ENCODE results near the gene RAB11A.

RAB11A gene

DNA sequence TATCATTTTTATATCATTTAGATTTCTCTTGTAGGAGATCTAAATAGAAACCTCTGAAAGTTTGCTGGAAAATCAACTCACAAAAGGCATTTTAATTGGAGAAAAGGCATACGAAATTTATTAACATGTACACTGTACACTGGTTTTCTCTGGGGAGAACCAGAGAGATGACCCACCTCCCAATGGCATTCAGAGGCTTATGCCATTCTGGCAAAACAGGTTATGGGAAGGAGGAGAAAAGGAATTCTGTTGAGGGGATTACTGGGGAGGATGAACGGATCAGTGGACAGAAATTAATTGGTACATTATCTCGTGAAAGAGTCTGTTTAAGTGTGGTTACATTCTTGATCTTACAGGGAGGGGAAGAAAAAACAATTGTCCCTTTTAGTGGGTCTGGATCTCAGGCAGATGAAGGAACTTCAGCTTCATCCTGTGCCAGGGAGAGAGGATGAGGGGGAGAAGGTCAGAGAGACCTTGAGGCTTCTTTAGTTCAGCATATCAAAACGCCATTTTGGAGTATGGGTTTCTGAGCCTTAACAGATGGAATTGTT lies 16.5 kb downstream of the RAB11A start:
- no peak for DNase-seq (ENCODE audit: low read depth in 3 of 3)

DNA sequence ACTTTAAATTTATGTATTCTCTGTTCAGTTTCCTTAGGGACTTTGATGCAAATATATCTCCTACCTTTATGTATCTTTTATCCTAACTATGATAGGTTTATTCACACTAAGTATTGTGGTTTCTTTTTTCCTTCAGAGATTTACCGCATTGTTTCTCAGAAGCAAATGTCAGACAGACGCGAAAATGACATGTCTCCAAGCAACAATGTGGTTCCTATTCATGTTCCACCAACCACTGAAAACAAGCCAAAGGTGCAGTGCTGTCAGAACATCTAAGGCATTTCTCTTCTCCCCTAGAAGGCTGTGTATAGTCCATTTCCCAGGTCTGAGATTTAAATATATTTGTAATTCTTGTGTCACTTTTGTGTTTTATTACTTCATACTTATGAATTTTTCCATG lies 18.3 kb downstream of the RAB11A start:
- no peak for DNase-seq (ENCODE audit: low read depth in 3 of 3)

DNA sequence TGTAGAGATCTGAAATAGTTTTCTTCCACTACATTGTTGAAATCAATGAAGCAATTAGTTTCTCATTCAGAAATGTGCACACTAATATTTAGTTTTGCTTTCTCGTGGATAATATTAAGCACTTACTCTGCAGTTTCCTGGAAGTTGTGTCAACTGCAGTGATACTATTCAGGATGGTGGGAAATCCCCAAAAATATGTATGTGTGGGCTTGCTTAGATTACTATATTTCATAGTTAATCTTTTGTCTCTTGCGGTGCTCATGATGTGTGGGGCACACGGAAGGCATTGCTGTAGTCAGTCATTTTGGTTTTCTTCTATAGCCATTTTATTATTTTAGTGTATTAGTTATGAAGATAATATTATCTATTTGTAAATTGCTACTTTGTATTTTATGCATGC lies 19.7 kb downstream of the RAB11A start:
- DNase-seq (ENCODE audit: low read depth in 3 of 3) = no peak

DNA sequence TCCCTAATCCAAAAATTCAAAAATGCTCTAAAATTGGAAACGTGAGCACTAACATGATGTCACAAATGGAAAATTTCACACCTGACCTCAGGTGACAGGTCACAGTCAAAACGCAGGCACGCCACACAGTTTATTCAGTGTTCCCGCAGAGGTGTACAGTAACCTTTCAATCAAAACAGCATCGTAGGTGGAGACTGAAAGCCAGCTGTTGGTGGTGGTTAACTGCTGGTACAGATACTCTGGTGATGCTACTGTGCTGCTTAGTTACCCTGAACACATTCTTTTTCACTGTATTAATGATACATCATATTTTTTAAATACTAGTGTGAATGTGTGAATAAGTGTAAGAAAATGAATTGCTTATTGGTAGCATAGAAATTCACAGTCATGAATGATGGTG lies 23.8 kb downstream of the RAB11A start:
- no peak for DNase-seq (ENCODE audit: low read depth in 3 of 3)

GRCh38 chr15:65896236-65896635 lies 26.9 kb downstream of the RAB11A start:
- no peak for DNase-seq (ENCODE audit: low read depth in 3 of 3)

- DNase-seq (ENCODE audit: low read depth in 3 of 3) = no peak
Measured at GRCh38 chr15:65900488-65900887, 31.2 kb downstream of the RAB11A start.

DNA sequence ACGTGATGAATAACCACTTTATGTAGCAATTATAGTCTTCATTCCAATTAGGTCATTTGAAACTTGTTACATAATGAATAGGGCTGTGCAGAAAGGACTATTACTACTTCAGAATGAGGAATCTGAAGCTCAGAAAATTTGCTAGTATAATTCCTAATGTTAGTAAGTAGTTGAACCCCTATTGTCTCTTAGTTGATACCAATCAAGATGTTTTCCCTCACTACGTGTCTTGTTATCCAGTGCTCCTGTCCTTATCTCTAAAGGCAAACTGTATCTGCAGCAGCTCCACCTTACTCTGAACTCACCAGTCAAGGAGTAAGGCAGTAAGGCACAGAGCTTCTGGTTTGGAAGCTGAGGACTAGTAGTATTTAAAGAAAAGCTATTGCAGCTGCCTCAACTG lies 32.0 kb downstream of the RAB11A start:
- DNase-seq (ENCODE audit: low read depth in 3 of 3) = no peak

DNA sequence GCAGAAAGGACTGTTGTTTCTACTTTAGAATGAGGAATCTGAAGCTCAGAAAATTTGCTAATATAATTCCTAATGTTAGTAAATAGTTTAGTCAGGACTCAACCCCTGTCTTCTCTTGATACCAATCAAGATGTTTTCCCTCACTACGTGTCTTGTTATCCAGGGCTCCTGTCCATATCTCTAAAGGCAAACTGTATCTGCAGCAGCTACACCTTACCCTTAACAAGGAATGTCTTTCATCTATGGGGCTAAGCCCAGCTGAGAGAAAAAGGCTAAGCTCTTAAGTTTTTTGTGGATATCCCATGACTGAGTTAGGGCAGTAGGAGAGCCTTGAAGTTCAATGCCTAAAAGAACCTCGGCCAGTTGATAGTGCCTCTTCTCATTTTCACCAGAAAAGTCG lies 32.5 kb downstream of the RAB11A start:
- no peak for DNase-seq (ENCODE audit: low read depth in 3 of 3)

- no peak for DNase-seq (ENCODE audit: low read depth in 3 of 3)
Measured at GRCh38 chr15:65902373-65902772, 33.1 kb downstream of the RAB11A start.

- no peak for DNase-seq (ENCODE audit: low read depth in 3 of 3)
Measured at GRCh38 chr15:65903296-65904073, 34.2 kb downstream of the RAB11A start.

GRCh38 chr15:65904301-65904700 lies 35.0 kb downstream of the RAB11A start:
- no peak for DNase-seq (ENCODE audit: low read depth in 3 of 3)

GRCh38 chr15:65906396-65906795 lies 37.1 kb downstream of the RAB11A start:
- DNase-seq (ENCODE audit: low read depth in 3 of 3) = no peak

GRCh38 chr15:65907661-65908060 lies 38.4 kb downstream of the RAB11A start:
- no peak for DNase-seq (ENCODE audit: low read depth in 3 of 3)

DNA sequence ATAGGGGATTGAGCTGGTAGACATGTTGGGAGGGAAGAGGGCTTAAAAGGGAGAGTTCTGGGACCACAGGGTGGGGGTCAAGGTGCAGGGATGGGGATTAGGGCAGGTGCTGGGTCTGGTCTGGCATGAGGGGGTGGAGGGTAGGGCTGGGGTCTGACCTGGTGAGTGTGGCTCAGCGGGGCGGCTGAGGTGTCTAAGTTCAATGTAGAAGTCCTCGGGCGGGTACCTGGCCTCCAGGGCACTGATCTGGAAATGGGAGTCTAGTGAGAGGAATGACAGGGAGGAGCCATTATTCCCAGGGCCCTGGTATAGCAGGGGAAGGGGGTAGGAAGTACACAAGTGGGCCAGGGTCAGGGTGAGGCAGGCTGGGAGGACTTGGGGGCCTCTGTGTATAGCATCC lies 39.6 kb downstream of the RAB11A start:
- no peak for DNase-seq (ENCODE audit: low read depth in 3 of 3)

GRCh38 chr15:65909831-65910230 lies 40.5 kb downstream of the RAB11A start:
- DNase-seq (ENCODE audit: low read depth in 3 of 3) = no peak

- DNase-seq (ENCODE audit: low read depth in 3 of 3) = no peak
Measured at GRCh38 chr15:65910341-65910740, 41.0 kb downstream of the RAB11A start.

DNA sequence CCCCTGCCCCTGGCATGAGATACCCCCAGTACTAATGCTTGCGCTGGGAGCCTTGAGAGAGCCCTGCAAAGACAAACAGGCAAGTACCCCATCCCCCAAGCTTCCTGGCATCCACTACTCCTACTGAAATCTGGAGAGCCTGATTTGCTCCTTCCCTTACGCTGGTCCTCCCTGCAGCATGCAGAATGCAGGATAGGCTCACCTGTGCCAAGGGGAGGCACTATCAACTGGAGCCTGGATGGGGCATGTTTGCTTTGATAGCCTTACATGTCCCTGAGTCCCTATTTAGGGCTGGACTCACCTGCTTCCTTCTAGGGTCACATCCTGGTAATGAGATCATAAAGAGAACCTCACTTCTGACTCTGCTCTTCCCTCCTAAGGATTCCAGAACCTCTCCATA lies 42.9 kb downstream of the RAB11A start:
- DNase-seq (ENCODE audit: low read depth in 3 of 3) = no peak

- no peak for DNase-seq (ENCODE audit: low read depth in 3 of 3)
Measured at GRCh38 chr15:65913631-65914199, 44.4 kb downstream of the RAB11A start.

DNA sequence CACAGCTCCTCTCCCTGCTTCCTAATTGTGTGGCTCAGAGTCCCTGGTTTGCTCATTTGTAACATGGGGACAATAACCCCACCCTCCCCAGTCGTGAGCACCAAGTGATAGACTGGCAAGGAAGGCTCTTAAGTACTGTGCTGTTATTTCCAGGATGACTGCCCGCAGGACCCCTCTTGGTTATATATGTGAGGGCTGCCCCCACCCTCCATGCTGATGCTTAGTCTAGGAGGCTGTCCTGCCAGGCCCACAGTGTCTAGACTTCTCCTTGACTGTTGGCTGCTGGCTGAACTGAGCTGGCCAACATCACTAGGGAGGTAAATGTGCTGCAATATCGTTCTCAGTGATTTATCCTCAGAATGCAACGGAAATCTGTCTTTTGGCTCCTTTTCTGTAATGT lies 45.1 kb downstream of the RAB11A start:
- no peak for DNase-seq (ENCODE audit: low read depth in 3 of 3)

- DNase-seq (ENCODE audit: low read depth in 3 of 3) = no peak
Measured at GRCh38 chr15:65914981-65915925, 46.0 kb downstream of the RAB11A start.

- DNase-seq (ENCODE audit: low read depth in 3 of 3) = no peak
Measured at GRCh38 chr15:65916041-65916663, 46.9 kb downstream of the RAB11A start.

Measured in stimulated activated CD4-positive, alpha-beta T cell treated with anti-CD3 and anti-CD28 coated beads, TNF-alpha, amount 100 ng/mL, for 4 hours (primary cell).